Astrocyte (in vitro differentiated cells and primary cell): ENCODE results near the gene PEX11A. TPM values are rescaled to one million over a fixed set of nuclear protein-coding genes. Genes with fewer than 3 reads are reported as not detected.

Source experiments
- DNase-seq: peaks from one replicate; pipeline ENCODE4 v3.0.0-alpha.2; 2010; ENCODE audit warnings: low read depth
- FAIRE-seq: peaks from 2 replicates; lab custom pipeline; 2011; peaks lifted over from hg19 to GRCh38; lab: Jason Lieb, UNC
- H2AFZ ChIP-seq: 2 replicates; pipeline ENCODE4 v1.6.0; 2012; ENCODE audit warnings: low read depth, low read length, inconsistent platforms
- H3K27ac ChIP-seq: 2 replicates; pipeline ENCODE4 v1.5.1; 2011; ENCODE audit warnings: low read depth, low read length, inconsistent platforms
- H3K27me3 ChIP-seq: 2 replicates; pipeline ENCODE4 v1.6.0; 2011; ENCODE audit warnings: low read length, inconsistent platforms; ENCODE audit not compliant: insufficient read depth
- H3K36me3 ChIP-seq: 2 replicates; pipeline ENCODE4 v1.5.1; 2011; ENCODE audit warnings: low read length, inconsistent platforms; ENCODE audit not compliant: insufficient read depth
- H3K4me1 ChIP-seq: 2 replicates; pipeline ENCODE4 v1.5.1; 2011; ENCODE audit warnings: low read length, inconsistent platforms; ENCODE audit not compliant: insufficient read depth
- H3K4me2 ChIP-seq: 2 replicates; pipeline ENCODE4 v1.6.0; 2012; ENCODE audit warnings: low read length, inconsistent platforms
- H3K4me3 ChIP-seq: 2 replicates; pipeline ENCODE4 v1.5.1; 2011; ENCODE audit warnings: low read depth, mild to moderate bottlenecking, low read length, inconsistent platforms; ENCODE audit not compliant: insufficient read depth
- H3K79me2 ChIP-seq: 2 replicates; pipeline ENCODE4 v1.6.0; 2012; ENCODE audit warnings: mild to moderate bottlenecking, low read length, inconsistent platforms; ENCODE audit not compliant: insufficient read depth
- H3K9ac ChIP-seq: 2 replicates; pipeline ENCODE4 v1.6.0; 2012; ENCODE audit warnings: mild to moderate bottlenecking, low read length, inconsistent platforms
- H3K9me3 ChIP-seq: 2 replicates; pipeline ENCODE4 v1.5.1; 2012; ENCODE audit warnings: low read depth, mild to moderate bottlenecking, low read length, inconsistent platforms; ENCODE audit not compliant: insufficient read depth
- H4K20me1 ChIP-seq: 2 replicates; pipeline ENCODE4 v1.6.0; 2012; ENCODE audit warnings: low read length, inconsistent platforms; ENCODE audit not compliant: insufficient read depth
- H3K27ac Mint-ChIP-seq: one replicate; pipeline ENCODE4 v1.8.0; 2021; ENCODE audit warnings: mild to moderate bottlenecking, mixed read lengths; ENCODE audit not compliant: unreplicated experiment
- H3K27me3 Mint-ChIP-seq: one replicate; pipeline ENCODE4 v1.8.0; 2021; ENCODE audit warnings: low read depth, mixed read lengths; ENCODE audit not compliant: unreplicated experiment
- H3K36me3 Mint-ChIP-seq: one replicate; pipeline ENCODE4 v1.8.0; 2021; ENCODE audit warnings: low read depth, mixed read lengths; ENCODE audit not compliant: unreplicated experiment
- H3K4me1 Mint-ChIP-seq: one replicate; pipeline ENCODE4 v1.8.0; 2021; ENCODE audit warnings: low read depth, mixed read lengths; ENCODE audit not compliant: unreplicated experiment
- H3K4me3 Mint-ChIP-seq: one replicate; pipeline ENCODE4 v1.8.0; 2021; ENCODE audit warnings: mild to moderate bottlenecking, moderate library complexity, mixed read lengths; ENCODE audit not compliant: unreplicated experiment
- H3K9me3 Mint-ChIP-seq: one replicate; pipeline ENCODE4 v1.8.0; 2021; ENCODE audit warnings: mild to moderate bottlenecking, mixed read lengths; ENCODE audit not compliant: unreplicated experiment
- CTCF ChIP-seq: IDR thresholded peaks from 2 replicates; pipeline ENCODE4 v1.5.1; 2011; ENCODE audit warnings: low read depth, mild to moderate bottlenecking, inconsistent platforms, low read length, moderate library complexity; ENCODE audit not compliant: insufficient read depth
- EZH2 ChIP-seq: IDR thresholded peaks from 2 replicates; pipeline ENCODE4 v1.6.1; 2012; ENCODE audit warnings: mild to moderate bottlenecking, low read length, inconsistent platforms; ENCODE audit not compliant: insufficient read depth
- total RNA-seq: library from RNA; stranded (reverse); gene quantifications from 2 replicates; pipeline ENCODE4 v1.2.1, GENCODE V29; 2021

PEX11A gene
- total RNA-seq, 1 donor from 2014 or later: 2.1 TPM

DNA sequence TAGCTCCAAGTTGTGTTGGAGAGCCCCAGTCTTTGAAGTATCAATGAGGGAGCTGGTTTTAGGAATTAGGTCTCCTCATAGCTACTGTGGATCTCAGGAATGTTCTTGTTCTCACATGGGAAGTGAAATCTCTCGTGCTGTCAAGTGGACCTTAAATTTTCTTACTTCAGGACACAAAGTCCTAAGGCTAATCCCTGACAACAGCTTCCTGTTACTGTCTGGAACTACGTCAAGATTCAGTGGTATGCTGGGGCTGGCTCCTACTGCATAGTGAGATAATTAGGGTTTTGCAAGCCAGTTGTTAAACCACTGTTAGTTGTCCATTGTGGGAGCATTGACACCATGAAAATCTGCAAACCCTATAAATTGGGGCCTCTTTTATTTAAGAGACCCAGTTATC lies 37.7 kb upstream of the PEX11A start:
- Histone ChIP-seq H3K36me3 (no peaks in the 10 kb centered on the region), H4K20me1 (no peaks in the 10 kb centered on the region), H3K27me3 (peaks cover 20% of the 10 kb centered on the region), H2AFZ (peak overlapping the region; percentile 10), H3K79me2 (no peaks in the 10 kb centered on the region), H3K4me3 (no peak overlapping the region), H3K9ac (no peak overlapping the region), H3K9me3 (peaks cover 3% of the 10 kb centered on the region), H3K4me2 (no peak overlapping the region), H3K27ac (no peak overlapping the region), H3K4me1 (no peaks in the 10 kb centered on the region)
- TF ChIP-seq EZH2 (no peak), CTCF (no peak)
- DNase-seq: no peak
- FAIRE-seq: no peak
- peaks cover 46% of the 10 kb centered on the region for H3K27me3 Mint-ChIP-seq
- no peaks in the 10 kb centered on the region for H3K36me3 Mint-ChIP-seq
- no peak overlapping the region for H3K4me3 Mint-ChIP-seq
- no peaks in the 10 kb centered on the region for H3K4me1 Mint-ChIP-seq
- H3K9me3 Mint-ChIP-seq: peaks cover 2% of the 10 kb centered on the region
- H3K27ac Mint-ChIP-seq: no peak overlapping the region

- H3K79me2 ChIP-seq: no peaks in the 10 kb centered on the region
- no peak overlapping the region for H3K4me3 ChIP-seq
- Mint-ChIP-seq H3K36me3 (no peaks in the 10 kb centered on the region), H3K4me1 (no peaks in the 10 kb centered on the region), H3K27ac (no peak overlapping the region), H3K27me3 (peaks cover 26% of the 10 kb centered on the region), H3K4me3 (no peak overlapping the region), H3K9me3 (peaks cover 2% of the 10 kb centered on the region)
- H3K4me1 ChIP-seq: no peaks in the 10 kb centered on the region
- H3K9ac ChIP-seq: no peak overlapping the region
- no peak for DNase-seq
- no peak overlapping the region for H3K27ac ChIP-seq
- peaks cover 17% of the 10 kb centered on the region for H3K27me3 ChIP-seq
- H4K20me1 ChIP-seq: no peaks in the 10 kb centered on the region
- no peak for FAIRE-seq
- TF ChIP-seq CTCF (no peak), EZH2 (no peak)
- no peak overlapping the region for H2AFZ ChIP-seq
- no peak overlapping the region for H3K4me2 ChIP-seq
- H3K36me3 ChIP-seq: no peaks in the 10 kb centered on the region
- peaks cover 3% of the 10 kb centered on the region for H3K9me3 ChIP-seq
These were observed 34.5 kb upstream of the PEX11A start for GRCh38 chr15:89725064-89725463.

GRCh38 chr15:89724621-89725020 lies 34.1 kb upstream of the PEX11A start:
- Histone ChIP-seq H3K36me3 (no peaks in the 10 kb centered on the region), H4K20me1 (no peaks in the 10 kb centered on the region), H3K79me2 (no peaks in the 10 kb centered on the region), H3K27ac (no peak overlapping the region), H3K27me3 (peaks cover 17% of the 10 kb centered on the region), H3K9ac (no peak overlapping the region), H3K4me1 (no peaks in the 10 kb centered on the region), H3K9me3 (peaks cover 3% of the 10 kb centered on the region), H3K4me3 (no peak overlapping the region), H2AFZ (no peak overlapping the region), H3K4me2 (no peak overlapping the region)
- H3K4me1 Mint-ChIP-seq: no peaks in the 10 kb centered on the region
- no peak for FAIRE-seq
- peaks cover 2% of the 10 kb centered on the region for H3K9me3 Mint-ChIP-seq
- H3K27ac Mint-ChIP-seq: no peak overlapping the region
- H3K27me3 Mint-ChIP-seq: peaks cover 23% of the 10 kb centered on the region
- no peaks in the 10 kb centered on the region for H3K36me3 Mint-ChIP-seq
- H3K4me3 Mint-ChIP-seq: no peak overlapping the region
- no peak for DNase-seq
- TF ChIP-seq CTCF (no peak), EZH2 (no peak)
